HG03432 (cell line): ENCODE data around the gene PIK3C2B.
A peak's percentile ranks its signal among the peaks of the same experiment; 100 is the strongest.
"Not testable (repeated sequence)": the region's sequence is repeated elsewhere in the genome, so short reads cannot be mapped to it uniquely, and the experiment has no call there.

ENCODE experiments used
- ATAC-seq: cut with Tn5 transposase; IDR thresholded peaks from one replicate; pipeline ENCODE4 v1.9.1; 2021; ENCODE audit warnings: mild to moderate bottlenecking, moderate library complexity; ENCODE audit not compliant: unreplicated experiment

PIK3C2B gene

GRCh38 chr1:204494281-204495077 lies at the start of gene PIK3C2B:
Gene PIK3C2B (minus strand): TSS chr1:204494805. CDS start chr1:204469802, 25,003 bp downstream.
- ATAC-seq: peak; percentile 80

- peak; percentile 69 for ATAC-seq
These were observed 49.7 kb upstream of the PIK3C2B start for GRCh38 chr1:204544321-204544720.

DNA sequence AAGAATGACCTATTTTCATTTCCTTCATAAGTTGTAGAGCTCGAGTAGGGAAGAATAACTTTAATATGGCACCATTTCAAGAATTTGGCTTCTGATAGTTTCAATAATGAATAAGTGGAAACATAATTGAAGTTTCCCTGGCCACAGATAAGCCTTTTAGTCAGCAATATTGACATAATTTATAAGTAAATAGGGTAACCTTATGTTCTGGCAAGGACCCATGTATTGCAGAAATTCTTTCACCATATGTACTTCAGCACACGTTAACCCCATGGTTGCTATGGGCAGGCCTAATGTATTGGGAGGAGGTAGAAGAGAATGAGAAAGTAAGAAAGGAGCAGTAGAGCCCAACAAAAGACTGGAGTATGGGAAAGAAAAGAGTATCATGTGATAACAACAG lies 47.0 kb upstream of the PIK3C2B start:
- ATAC-seq: no peak

DNA sequence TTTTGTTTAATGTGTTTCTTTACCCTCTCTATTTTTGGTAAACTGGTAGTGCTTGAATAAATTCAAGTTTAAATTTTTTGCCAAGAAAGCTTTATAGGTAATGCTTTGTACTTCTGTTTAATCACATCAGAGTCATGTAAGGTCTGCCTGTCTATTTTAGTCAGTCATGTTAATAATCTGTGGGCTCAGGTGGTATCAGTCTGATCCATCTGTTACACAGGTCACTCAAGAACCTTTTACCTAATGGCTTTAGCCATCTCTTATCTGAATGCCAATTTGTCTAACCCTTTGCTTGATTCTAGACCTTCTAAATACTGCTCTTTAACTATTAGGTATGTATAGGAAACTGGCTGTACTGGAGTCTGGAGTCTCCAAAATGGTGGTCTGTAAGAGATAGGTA lies 38.2 kb upstream of the PIK3C2B start:
- no peak for ATAC-seq

DNA sequence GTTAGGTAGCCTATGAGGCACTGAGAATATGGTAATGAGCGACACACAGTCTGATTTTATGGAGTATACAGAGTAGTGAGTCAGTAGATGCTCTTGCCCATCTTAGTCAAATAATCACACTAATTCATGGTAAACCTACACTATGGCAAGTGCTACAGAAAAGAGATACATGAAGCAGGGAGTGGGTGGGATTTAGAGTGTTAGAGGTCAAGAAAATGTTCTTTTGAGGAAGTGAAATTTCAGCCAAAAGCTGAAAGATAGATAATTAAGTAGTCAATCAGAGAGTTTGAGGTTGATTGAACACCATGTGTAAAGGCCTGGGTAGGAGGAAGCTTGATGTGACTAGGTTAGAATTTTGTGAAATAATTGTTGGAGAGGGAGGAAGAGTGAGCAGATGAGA lies 36.3 kb upstream of the PIK3C2B start:
- peak; percentile 94 for ATAC-seq

DNA sequence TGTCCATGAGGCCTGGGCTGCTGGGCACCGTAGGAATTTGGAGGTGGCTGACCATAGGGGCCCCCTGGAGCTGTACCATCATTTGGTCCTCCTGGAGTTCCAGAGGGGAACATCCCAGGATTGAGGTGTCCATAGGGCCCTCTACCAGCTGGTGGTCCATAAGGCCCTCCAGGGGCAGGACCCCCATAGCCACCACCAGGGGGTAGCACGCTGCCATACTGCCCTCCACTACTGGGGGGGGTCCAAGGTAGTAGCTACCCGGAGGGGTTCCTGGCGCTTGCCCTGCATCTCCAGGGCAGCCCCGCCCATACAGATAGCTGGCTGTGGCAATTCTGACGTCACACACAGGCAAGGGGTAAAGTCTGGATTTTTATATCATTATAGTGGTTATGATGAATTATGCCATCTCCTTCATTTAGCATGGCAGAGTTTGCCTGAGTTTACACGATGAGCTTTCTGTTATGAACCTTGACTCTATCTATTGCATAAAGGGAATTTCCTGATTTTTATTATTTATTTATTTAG lies 34.8 kb upstream of the PIK3C2B start:
- ATAC-seq: no peak

DNA sequence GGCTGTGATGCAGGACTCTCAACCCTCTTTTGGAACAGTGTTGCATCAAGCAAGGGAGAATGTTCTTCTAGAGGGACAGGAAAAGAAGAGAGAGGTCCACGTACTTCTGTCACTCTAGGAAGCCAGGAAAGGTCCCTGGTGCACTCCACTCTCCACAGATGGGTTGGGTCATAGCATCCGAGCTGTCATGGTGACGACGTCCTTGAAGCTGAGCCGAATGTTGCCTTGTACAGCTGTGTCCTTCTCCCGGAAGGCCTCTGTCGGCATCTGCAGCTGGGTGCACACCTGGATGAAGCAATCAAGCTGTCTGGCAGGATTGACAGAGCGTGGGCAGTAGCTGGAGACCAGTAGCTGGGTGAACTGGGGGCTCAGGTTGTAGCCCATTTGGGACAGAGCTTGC lies 34.1 kb upstream of the PIK3C2B start:
- ATAC-seq: no peak

- no peak for ATAC-seq
These were observed 33.6 kb upstream of the PIK3C2B start for GRCh38 chr1:204528241-204528640.

DNA sequence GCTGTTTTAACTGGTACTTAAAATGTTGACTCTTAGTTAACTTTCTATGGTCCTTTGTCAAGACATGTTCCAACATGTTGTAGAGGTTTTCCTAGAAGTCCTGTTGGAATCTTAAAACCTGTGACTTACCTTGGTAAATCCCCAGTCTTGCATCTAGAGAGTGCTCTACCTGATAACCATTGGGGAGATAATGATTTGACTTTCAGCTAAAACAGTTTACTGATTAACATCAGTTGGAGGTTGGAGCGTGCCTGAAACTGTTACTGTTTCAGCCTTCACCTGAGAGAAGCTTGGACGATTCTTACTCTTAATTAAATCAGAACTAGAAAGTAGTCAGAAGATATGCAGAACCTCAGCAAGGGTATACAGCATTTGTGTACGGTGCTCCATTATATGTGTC lies 30.4 kb upstream of the PIK3C2B start:
- no peak for ATAC-seq

GRCh38 chr1:204523605-204524215 lies 29.1 kb upstream of the PIK3C2B start:
- no peak for ATAC-seq

DNA sequence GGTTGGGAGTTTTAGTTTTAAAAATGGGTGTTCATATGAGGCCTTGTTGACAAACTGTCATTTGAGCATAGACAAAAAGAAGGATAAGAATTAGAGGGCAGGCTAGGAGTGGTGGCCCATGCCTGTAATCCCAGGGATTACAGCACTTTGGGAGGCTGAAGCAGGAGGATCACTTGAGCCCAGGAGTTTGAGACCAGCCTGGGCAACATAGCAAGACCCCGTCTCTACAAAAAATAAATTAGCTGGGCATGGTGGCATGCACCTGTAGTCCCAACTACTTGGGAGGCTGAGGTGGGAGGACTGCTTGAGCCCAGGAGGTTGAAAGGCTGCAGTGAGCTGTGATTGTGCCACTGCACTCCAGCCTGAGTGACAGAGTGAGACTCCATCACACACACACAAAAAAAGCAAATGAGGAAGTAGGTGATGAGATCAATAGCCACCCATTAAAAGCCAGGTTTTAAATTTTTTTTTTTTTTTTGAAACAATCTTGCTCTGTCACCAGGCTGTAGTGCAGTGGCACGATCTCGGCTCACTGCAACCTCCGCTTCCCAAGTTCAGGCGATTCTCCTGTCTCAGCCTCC lies 27.4 kb upstream of the PIK3C2B start:
- not testable (repeated sequence) for ATAC-seq

DNA sequence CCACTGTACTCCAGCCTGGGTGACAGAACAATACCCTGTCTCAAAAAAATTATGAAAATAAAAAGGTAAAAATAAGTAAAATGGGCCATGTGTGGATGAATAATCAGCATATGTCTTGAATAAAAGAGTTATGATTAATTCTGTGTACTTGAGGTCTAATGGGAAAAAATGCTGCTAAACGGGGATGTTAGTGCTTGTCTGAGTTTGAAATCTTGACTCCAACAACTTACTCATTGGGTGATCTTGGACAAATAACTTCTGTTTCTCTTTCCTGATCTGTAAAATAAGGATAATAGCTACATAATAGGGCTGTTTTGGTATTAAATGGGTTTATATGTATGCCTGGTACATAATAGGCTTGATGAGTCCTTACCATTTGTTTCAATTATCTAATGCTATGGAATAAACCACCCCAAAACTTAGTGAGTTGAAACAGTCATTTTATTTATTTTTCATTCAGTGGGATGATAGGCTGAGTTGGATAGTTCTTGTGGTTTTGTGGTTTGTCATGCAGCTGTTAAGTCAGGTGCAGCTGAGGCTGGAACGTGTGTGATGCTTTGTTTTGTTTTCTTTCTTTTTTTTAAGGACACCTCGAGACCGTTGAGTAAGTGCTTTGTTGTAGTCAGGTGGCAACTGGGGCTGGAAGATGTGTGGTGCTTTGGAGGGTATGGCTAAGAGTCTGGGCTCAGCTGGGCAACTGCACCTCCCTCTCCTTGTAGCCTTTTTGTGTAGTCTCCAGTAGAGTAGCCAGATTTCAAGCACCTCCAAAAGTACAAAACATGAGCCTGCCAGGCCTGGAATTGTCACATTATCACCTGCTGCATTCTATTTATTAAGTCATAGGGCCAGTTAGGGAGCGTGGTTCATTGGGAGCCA lies 26.5 kb upstream of the PIK3C2B start:
- ATAC-seq: peak; percentile 53

- ATAC-seq: not testable (repeated sequence)
These were observed 22.8 kb upstream of the PIK3C2B start for GRCh38 chr1:204517382-204517781.

DNA sequence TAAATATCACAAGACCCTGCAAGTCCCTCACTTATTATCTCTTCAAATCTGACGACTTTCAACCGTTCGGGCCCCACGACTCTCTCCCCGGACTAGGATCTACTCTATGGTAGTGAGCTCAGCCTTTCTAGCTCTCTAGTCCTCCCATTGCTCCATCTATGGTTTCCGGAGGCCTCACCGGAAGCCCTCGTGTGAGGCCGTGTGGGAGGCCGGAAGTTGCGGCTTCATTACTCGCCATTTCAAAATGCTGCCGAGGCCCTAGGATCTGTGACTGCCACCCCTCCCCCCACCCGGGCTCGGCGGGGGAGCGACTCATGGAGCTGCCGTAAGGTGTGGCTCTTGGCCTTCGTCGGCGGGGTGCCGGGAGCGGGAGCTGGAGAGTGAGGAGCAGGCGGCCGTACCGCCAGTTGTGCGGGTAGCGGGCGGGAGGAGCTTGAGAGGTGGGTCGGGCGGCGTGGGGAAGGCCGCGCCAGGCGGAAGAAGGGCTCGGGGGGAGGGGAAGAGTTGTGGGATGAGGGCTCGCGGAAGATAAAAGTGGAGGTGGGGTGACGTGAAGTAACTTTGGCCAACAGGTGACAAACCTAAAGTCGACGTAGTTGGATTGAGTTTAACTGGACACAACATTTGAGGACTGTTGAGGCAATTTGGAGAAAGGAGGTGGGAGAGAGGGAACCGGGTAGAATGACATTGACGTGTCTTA lies 21.7 kb upstream of the PIK3C2B start, which contains the start of gene MDM4:
Gene MDM4 (plus strand): TSS at position 227 of the 700 bp plus-strand sequence. CDS start 9,113 bp downstream, outside the sequence.
- ATAC-seq: peak; percentile 77

DNA sequence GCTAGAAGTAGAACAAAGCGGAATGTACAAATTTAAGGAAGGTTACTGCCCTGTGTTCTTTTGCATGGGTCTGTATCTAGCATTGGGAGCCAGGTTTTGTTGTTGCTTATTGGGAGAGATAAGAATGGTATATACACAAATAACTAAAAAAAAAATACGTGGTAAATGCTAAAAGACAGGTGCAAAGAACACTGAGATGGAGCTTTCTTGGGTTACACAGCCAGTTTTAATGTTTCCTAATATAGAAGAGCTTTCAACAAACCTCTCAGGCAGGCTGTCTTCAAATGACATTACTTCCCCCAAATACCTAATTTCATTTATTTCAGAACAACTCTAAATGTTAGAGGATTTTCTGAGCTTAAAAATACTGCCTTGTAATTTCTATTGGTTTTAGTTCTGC lies 20.2 kb upstream of the PIK3C2B start:
- no peak for ATAC-seq

DNA sequence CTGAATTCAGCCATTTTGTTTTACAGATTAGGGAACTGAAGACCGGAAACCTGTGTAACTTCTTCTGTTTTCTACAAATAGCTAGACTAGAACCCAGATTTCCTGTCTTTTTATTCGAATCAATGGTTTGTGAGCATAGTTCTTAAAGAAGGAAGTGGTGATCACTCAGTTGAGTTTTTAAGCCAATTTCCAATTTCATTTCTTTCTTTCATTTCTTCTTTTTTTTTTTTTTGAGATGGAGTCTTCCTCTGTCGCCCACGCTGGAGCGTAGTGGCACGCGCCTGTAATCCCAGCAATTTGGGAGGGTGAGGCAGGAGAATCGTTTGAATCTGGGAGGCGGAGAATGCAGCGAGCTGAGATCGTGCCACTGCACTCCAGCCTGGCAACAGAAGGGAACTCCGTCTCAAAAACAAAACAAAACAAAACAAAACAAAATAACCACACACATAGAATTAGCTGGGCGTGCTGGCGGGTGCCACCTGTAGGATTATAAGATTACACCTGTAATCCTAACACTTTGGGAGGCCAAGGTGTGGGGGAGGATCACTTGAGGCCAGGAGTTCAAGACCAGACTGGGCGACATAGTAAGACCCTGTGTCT lies 18.6 kb upstream of the PIK3C2B start:
- peak; percentile 46 for ATAC-seq

GRCh38 chr1:204511366-204511765 lies 16.8 kb upstream of the PIK3C2B start:
- no peak for ATAC-seq

GRCh38 chr1:204509186-204509635 lies 14.6 kb upstream of the PIK3C2B start:
- ATAC-seq: no peak

DNA sequence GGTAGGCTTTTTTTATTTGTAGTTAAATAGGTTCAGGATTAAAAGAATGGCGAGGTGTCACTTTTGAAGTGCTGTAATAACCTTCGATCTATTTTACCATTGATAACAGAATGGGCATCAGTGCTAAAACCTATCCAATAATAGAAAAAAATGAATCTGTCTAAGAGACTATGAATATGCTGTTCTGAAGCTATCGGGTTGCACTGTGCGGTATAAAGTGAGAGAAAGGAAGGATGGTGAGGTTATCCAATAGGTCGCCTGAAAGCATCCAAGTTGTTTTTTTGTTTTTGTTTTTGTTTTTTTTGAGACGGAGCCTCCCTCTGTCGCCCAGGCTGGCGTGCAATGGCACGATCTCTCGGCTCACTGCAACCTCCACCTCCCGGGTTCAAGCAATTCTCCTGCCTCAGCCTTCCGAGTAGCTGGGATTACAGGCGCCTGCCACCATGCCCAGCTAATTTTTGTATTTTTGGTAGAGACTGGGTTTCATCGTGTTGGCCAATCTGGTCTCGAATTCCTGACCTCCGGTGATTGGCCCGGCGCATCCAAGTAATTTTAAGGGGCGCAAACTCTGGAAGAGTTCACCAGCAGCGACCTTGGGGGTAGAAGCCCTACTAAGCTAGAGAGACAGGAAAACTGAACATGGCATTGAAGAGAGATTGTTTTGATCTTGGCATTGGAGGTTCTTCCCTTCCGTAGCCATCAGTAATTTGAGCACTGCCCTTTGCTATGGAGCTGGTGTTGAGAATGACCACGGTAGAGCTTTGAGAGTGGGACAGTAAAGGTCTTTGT lies 12.9 kb upstream of the PIK3C2B start:
- peak; percentile 15 for ATAC-seq
